Activated CD4-positive, alpha-beta T cell treated with anti-CD3 and anti-CD28 coated beads for 36 hours (primary cell): Measurements from ENCODE around the gene FTO. TPM values are rescaled to one million over a fixed set of nuclear protein-coding genes. Genes with fewer than 3 reads are reported as not detected.
"Not testable (repeated sequence)": the region's sequence is repeated elsewhere in the genome, so short reads cannot be mapped to it uniquely, and the experiment has no call there.

ENCODE experiments used
- ATAC-seq: fragments of 200-7000 bp; cut with Tn5 transposase; one replicate; pipeline ENCODE4 v1.10.0; 2021; ENCODE audit warnings: mild to moderate bottlenecking, moderate library complexity
- CTCF ChIA-PET: fragments of 350-600 bp; sonication (Branson Sonifier 250); formaldehyde crosslinking; loops from one replicate; lab custom pipeline; 2021; ENCODE audit warnings: antibody characterized with exemption; lab: Charles Lee
- POLR2A ChIA-PET: fragments of 350-600 bp; sonication (Branson Sonifier 250); formaldehyde crosslinking; loops from one replicate; lab custom pipeline; 2021; ENCODE audit warnings: antibody characterized with exemption, inconsistent platforms; lab: Charles Lee
- DNase-seq: peaks from one replicate; pipeline ENCODE4 v3.0.0-alpha.2; 2020
- H3K27ac Mint-ChIP-seq: one replicate; pipeline ENCODE4 v1.8.0; 2021; ENCODE audit warnings: mixed read lengths
- H3K27me3 Mint-ChIP-seq: one replicate; pipeline ENCODE4 v1.8.0; 2021; ENCODE audit warnings: mixed read lengths
- H3K36me3 Mint-ChIP-seq: one replicate; pipeline ENCODE4 v1.8.0; 2021; ENCODE audit warnings: low read depth, mixed read lengths
- H3K4me1 Mint-ChIP-seq: one replicate; pipeline ENCODE4 v1.8.0; 2021; ENCODE audit warnings: mixed read lengths
- H3K4me3 Mint-ChIP-seq: one replicate; pipeline ENCODE4 v1.8.0; 2021; ENCODE audit warnings: mild to moderate bottlenecking, moderate library complexity, mixed read lengths
- H3K9me3 Mint-ChIP-seq: one replicate; pipeline ENCODE4 v1.8.0; 2021; ENCODE audit warnings: low read depth, mixed read lengths
- intact Hi-C, 2 experiments: fragments of 100-400 bp; cut with DNase I in 1 of 2; cut with micrococcal nuclease in 1 of 2; formaldehyde crosslinking; loops; one replicate each; pipeline versions ENCODE4 v1.14.2 to v1.15.1; 2022 to 2024; cut with DNase I, micrococcal nuclease
- total RNA-seq, 2 experiments: library from RNA; stranded (reverse); gene quantifications; one replicate each; pipeline ENCODE4 v1.2.3, GENCODE V29; 2021

FTO gene
- total RNA-seq, 2 experiments from 2014 or later, result 50.9 to 57.6 TPM

DNA sequence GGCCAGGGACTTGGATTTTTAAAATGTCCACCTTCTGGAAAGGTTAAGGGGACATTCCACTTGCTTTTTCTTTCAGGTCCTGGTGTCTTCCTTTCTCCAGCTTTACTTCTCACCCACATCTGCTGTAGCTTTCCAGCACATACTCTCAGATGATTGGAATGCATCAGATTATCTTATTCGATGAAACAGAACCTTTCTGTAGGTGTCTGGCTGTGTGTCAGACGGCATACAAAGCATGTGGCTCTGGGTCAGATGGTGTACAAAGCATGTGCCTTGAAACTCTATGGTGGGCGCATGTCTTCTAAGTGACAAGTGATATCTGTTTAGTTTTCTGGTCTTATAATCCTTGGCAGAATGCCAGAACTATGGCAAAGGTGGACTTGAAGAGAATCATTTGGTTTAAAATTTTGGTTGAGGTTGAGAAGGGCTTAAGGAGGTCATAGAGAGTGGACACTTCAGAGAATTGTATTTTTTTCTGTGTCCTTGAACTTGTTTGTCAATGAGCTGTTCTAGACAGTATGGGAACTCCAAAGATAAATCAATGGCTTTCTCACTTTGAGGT is 125.3 kb downstream of the FTO start:
- intact Hi-C loops, result no loop called here
- H3K4me1 Mint-ChIP-seq, result no peaks in the 10 kb centered on the region
- no peak overlapping the region for H3K27ac Mint-ChIP-seq

GRCh38 chr16:53832896-53833544 is 129.1 kb downstream of the FTO start:
- ChIA-PET CTCF (no interaction called here), POLR2A (no interaction called here)
- intact Hi-C loops, result no loop called here
- H3K9me3 Mint-ChIP-seq, result no peaks in the 10 kb centered on the region
- ATAC-seq, result no peak
- peaks cover 44% of the 10 kb centered on the region for H3K36me3 Mint-ChIP-seq
- no peak overlapping the region for H3K27ac Mint-ChIP-seq
- peaks cover 3% of the 10 kb centered on the region for H3K4me1 Mint-ChIP-seq
- no peaks in the 10 kb centered on the region for H3K27me3 Mint-ChIP-seq
- H3K4me3 Mint-ChIP-seq, result no peak overlapping the region
- DNase-seq, result no peak

More for the DNA sequence above, 125.3 kb downstream of the FTO start:
- Mint-ChIP-seq H3K4me3 (no peak overlapping the region), H3K27me3 (no peaks in the 10 kb centered on the region), H3K36me3 (peaks cover 43% of the 10 kb centered on the region), H3K9me3 (no peaks in the 10 kb centered on the region)
- POLR2A ChIA-PET, result no interaction called here
- CTCF ChIA-PET, result no interaction called here
- ATAC-seq, result no peak
- DNase-seq, result no peak

DNA sequence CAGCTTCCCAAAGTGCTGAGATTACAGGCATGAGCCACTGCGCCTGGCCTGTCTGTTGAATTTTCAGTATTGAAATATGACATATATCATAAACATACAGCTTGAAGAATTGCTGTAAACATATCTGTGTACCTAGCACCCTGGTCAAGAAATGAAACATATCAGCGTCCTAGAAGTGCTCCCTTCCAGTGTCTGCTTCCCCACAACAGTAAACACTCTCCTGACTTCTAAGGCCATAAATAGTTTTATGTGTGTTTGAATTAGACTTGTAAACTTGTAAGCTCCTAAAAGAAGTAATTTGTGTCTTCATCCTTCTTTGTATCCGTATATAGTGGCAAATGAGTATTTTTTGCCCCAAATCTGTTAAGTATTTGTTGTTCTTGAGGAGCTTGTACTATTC is 132.2 kb downstream of the FTO start:
- POLR2A ChIA-PET, result no interaction called here
- CTCF ChIA-PET, result interaction anchor here (1.6 kb wide), 1 partner anchor 92 kb away, joined by 4 read pairs; no protein-coding TSS in a partner anchor
- peaks cover 3% of the 10 kb centered on the region for H3K4me1 Mint-ChIP-seq
- no peak overlapping the region for H3K4me3 Mint-ChIP-seq
- peaks cover 31% of the 10 kb centered on the region for H3K36me3 Mint-ChIP-seq
- no peak overlapping the region for H3K27ac Mint-ChIP-seq
- intact Hi-C loops, result no loop called here
- H3K27me3 Mint-ChIP-seq, result no peaks in the 10 kb centered on the region
- no peaks in the 10 kb centered on the region for H3K9me3 Mint-ChIP-seq
- DNase-seq (no peak), ATAC-seq (no peak)

DNA sequence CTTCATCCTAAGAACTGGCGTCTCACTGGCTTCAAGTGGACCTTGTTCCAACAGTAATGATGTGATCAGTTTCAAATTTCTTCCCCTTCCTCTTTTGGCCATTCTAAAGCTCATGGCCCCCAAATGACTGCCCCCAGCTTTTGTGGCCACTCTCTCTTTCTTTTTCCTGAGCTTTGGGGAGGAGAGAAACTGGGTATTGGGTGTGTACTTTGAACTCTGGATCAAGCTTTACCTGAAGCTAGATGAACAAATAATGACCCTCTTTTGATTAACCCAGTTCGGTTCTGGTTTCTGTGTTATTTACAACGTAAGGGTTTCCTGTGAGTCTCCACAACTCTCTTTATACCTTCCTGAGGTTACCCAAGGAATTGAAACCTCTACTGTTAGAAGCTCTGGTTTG is 132.7 kb downstream of the FTO start:
- DNase-seq, result no peak
- ATAC-seq, result no peak
- Mint-ChIP-seq H3K36me3 (peaks cover 27% of the 10 kb centered on the region), H3K27ac (no peak overlapping the region), H3K27me3 (no peaks in the 10 kb centered on the region), H3K9me3 (no peaks in the 10 kb centered on the region), H3K4me3 (no peak overlapping the region), H3K4me1 (peaks cover 3% of the 10 kb centered on the region)
- intact Hi-C loops, result no loop called here
- CTCF ChIA-PET, result interaction anchor here (0.6 to 1.6 kb wide), 3 partner anchors 54 to 92 kb away, joined by 3 to 4 read pairs (median 3); no protein-coding TSS in a partner anchor
- POLR2A ChIA-PET, result no interaction called here

- Mint-ChIP-seq H3K9me3 (no peaks in the 10 kb centered on the region), H3K4me3 (no peak overlapping the region), H3K4me1 (peaks cover 3% of the 10 kb centered on the region), H3K27me3 (no peaks in the 10 kb centered on the region), H3K36me3 (peaks cover 24% of the 10 kb centered on the region), H3K27ac (no peak overlapping the region)
- CTCF ChIA-PET, result interaction anchor here (0.6 to 1.6 kb wide), 3 partner anchors 54 to 93 kb away, joined by 3 to 4 read pairs (median 3); no protein-coding TSS in a partner anchor
- intact Hi-C loops, result no loop called here
- POLR2A ChIA-PET, result no interaction called here
- DNase-seq (no peak), ATAC-seq (no peak)
Observed at GRCh38 chr16:53837426-53837825, 133.5 kb downstream of the FTO start.

- intact Hi-C loops, result no loop called here
- DNase-seq, result no peak
- ChIA-PET CTCF (interaction anchor here (0.6 kb wide), 1 partner anchor 110 kb away, joined by 4 read pairs; no protein-coding TSS in a partner anchor), POLR2A (no interaction called here)
- no peaks in the 10 kb centered on the region for H3K27me3 Mint-ChIP-seq
- no peaks in the 10 kb centered on the region for H3K9me3 Mint-ChIP-seq
- H3K4me1 Mint-ChIP-seq, result peaks cover 3% of the 10 kb centered on the region
- no peak overlapping the region for H3K4me3 Mint-ChIP-seq
- H3K27ac Mint-ChIP-seq, result no peak overlapping the region
- no peak for ATAC-seq
- H3K36me3 Mint-ChIP-seq, result peaks cover 12% of the 10 kb centered on the region
Observed at GRCh38 chr16:53839150-53839549, 135.2 kb downstream of the FTO start.

GRCh38 chr16:53840456-53840855 is 136.5 kb downstream of the FTO start:
- no peak for ATAC-seq
- POLR2A ChIA-PET, result no interaction called here
- no peaks in the 10 kb centered on the region for H3K27me3 Mint-ChIP-seq

DNA sequence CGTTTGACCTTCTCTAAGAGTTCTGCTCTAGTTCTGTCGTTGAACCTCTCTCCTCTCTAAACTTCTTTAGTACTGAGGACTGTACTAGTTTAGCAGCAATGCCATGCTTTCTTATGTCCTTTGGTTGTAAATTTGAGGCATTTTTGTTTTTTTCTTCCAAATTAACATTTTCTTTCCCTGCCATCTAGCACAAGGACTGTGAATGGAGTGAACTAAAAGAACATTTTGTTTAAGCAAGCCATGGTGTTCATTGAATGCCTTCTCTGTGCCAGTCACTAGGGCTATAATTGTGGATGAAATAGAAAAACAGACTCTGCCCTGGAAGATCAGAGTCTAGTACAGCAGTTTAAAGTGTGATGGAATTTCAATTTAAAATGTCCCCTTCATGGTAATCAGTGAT is 137.9 kb downstream of the FTO start:
- no peak overlapping the region for H3K27ac Mint-ChIP-seq
- ATAC-seq (no peak), DNase-seq (no peak)
- intact Hi-C loops, result no loop called here
- ChIA-PET CTCF (no interaction called here), POLR2A (no interaction called here)
- no peak overlapping the region for H3K4me3 Mint-ChIP-seq
- H3K4me1 Mint-ChIP-seq, result peaks cover 5% of the 10 kb centered on the region
- H3K27me3 Mint-ChIP-seq, result no peaks in the 10 kb centered on the region
- peaks cover 14% of the 10 kb centered on the region for H3K36me3 Mint-ChIP-seq
- H3K9me3 Mint-ChIP-seq, result no peaks in the 10 kb centered on the region

More at GRCh38 chr16:53840456-53840855, 136.5 kb downstream of the FTO start:
- H3K27ac Mint-ChIP-seq, result no peak overlapping the region
- intact Hi-C loops, result no loop called here
- H3K4me1 Mint-ChIP-seq, result peaks cover 7% of the 10 kb centered on the region
- no peak overlapping the region for H3K4me3 Mint-ChIP-seq
- H3K36me3 Mint-ChIP-seq, result peaks cover 13% of the 10 kb centered on the region
- CTCF ChIA-PET, result no interaction called here
- no peaks in the 10 kb centered on the region for H3K9me3 Mint-ChIP-seq
- DNase-seq, result no peak

DNA sequence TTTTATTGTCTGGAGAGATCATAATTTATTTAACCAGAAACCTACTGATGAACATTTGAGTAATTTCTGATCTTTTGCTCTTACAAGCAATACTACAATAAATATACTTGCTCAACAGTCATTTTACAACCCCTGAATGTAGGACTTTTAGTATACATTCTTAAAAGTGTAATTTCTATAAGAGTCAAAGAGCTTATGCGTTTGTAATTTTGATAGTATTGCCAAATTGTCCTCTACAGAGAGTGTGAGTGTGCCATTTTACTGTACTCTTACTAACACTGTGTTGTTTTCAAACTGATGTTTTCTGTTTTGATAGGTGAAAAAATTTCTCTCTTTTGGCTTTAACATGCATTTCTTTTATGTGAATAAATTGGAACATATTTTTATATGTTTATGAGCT is 139.1 kb downstream of the FTO start:
- no peak for DNase-seq
- no peak overlapping the region for H3K4me3 Mint-ChIP-seq
- H3K27ac Mint-ChIP-seq, result no peak overlapping the region
- intact Hi-C loops, result no loop called here
- no peaks in the 10 kb centered on the region for H3K9me3 Mint-ChIP-seq
- no peaks in the 10 kb centered on the region for H3K27me3 Mint-ChIP-seq
- peak; percentile 26 for ATAC-seq
- CTCF ChIA-PET, result interaction anchor here (0.8 kb wide), 1 partner anchor 38 kb away, joined by 3 read pairs; no protein-coding TSS in a partner anchor
- peaks cover 5% of the 10 kb centered on the region for H3K4me1 Mint-ChIP-seq
- H3K36me3 Mint-ChIP-seq, result peaks cover 10% of the 10 kb centered on the region
- POLR2A ChIA-PET, result interaction anchor here (0.6 kb wide), 1 partner anchor 82 kb away, joined by 11 read pairs; no protein-coding TSS in a partner anchor

GRCh38 chr16:53844804-53845203 is 140.8 kb downstream of the FTO start:
- CTCF ChIA-PET, result interaction anchor here (1.0 kb wide), 1 partner anchor 156 kb away, joined by 3 read pairs; no protein-coding TSS in a partner anchor
- intact Hi-C loops, result no loop called here
- Mint-ChIP-seq H3K27ac (no peak overlapping the region), H3K4me3 (no peak overlapping the region), H3K27me3 (no peaks in the 10 kb centered on the region), H3K4me1 (peaks cover 8% of the 10 kb centered on the region), H3K36me3 (peaks cover 8% of the 10 kb centered on the region), H3K9me3 (no peaks in the 10 kb centered on the region)
- POLR2A ChIA-PET, result no interaction called here
- DNase-seq, result no peak
- ATAC-seq, result no peak

DNA sequence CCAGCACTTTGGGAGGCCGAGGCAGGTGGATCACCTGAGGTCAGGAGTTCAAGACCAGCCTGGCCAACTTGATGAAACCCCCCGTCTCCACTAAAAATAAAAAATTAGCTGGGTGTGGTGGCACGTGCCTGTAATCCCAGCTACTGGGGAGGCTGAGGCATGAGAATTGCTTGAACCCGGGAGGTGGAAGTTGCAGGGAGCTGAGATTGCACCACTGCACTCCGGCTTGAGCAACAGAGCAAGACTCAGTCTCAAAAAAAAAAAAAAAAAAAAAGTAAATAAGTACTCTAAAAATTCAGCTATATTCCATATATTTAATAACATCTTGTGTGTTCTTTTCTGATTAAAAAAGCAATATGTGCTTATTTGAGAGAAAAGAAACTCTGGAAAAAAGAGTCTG is 142.6 kb downstream of the FTO start:
- intact Hi-C loops, ATAC-seq, H3K4me3 Mint-ChIP-seq, H3K27me3 Mint-ChIP-seq, H3K36me3 Mint-ChIP-seq, H3K9me3 Mint-ChIP-seq, CTCF ChIA-PET, H3K4me1 Mint-ChIP-seq, H3K27ac Mint-ChIP-seq, POLR2A ChIA-PET, DNase-seq: not testable (repeated sequence)

GRCh38 chr16:53846971-53847370 is 143.0 kb downstream of the FTO start:
- intact Hi-C loops, result no loop called here
- CTCF ChIA-PET, result no interaction called here
- Mint-ChIP-seq H3K9me3 (no peaks in the 10 kb centered on the region), H3K36me3 (peaks cover 8% of the 10 kb centered on the region), H3K27ac (no peak overlapping the region), H3K27me3 (no peaks in the 10 kb centered on the region), H3K4me3 (no peak overlapping the region), H3K4me1 (peaks cover 8% of the 10 kb centered on the region)
- ATAC-seq, result no peak
- POLR2A ChIA-PET, result no interaction called here
- no peak for DNase-seq
